Upper lobe of left lung (tissue), 6 donors: ENCODE results near the gene STAG1. TPM values are rescaled to one million over a fixed set of nuclear protein-coding genes. Genes with fewer than 3 reads are reported as not detected.

Experiments
- ATAC-seq, 2 donors: fragments of 200-7000 bp; cut with Tn5 transposase; one replicate each; pipeline ENCODE4 v1.9.1; 2022; ENCODE audit warnings: mild to moderate bottlenecking in 2 of 2, moderate library complexity in 2 of 2; ENCODE audit not compliant: low FRiP score in 2 of 2
- DNase-seq, 2 donors: peaks; one replicate each; pipeline ENCODE4 v3.0.0-alpha.2; 2019 to 2020
- H3K27ac ChIP-seq, 4 donors: fragments of 200-600 bp; sonication (generic); one replicate each; pipeline ENCODE4 v1.5.1; 2016 to 2019
- H3K27me3 ChIP-seq, 4 donors: fragments of 200-600 bp; sonication (generic); one replicate each; pipeline ENCODE4 v1.5.1; 2017 to 2019
- H3K36me3 ChIP-seq, 4 donors: fragments of 200-600 bp; sonication (generic); one replicate each; pipeline ENCODE4 v1.5.1; 2016 to 2019
- H3K4me1 ChIP-seq, 4 donors: fragments of 200-600 bp; sonication (generic); one replicate each; pipeline ENCODE4 v1.5.1; 2018 to 2019
- H3K4me3 ChIP-seq, 4 donors: fragments of 200-600 bp; sonication (generic); one replicate each; pipeline ENCODE4 v1.5.1; 2017 to 2019; ENCODE audit warnings: mild to moderate bottlenecking in 2 of 4, moderate library complexity in 1 of 4
- H3K9me3 ChIP-seq, 4 donors: fragments of 200-600 bp; sonication (generic); one replicate each; pipeline ENCODE4 v1.5.1; 2018 to 2019
- CTCF ChIP-seq, 6 experiments: fragments of 450-650 bp in 4 of 6; fragments of 200-600 bp in 2 of 6; sonication (generic) in 2 of 6; IDR thresholded peaks; one replicate each; pipeline ENCODE4 v1.5.1; 2016 to 2019; ENCODE audit warnings: antibody characterized with exemption in 6 of 6
- EP300 ChIP-seq, 4 donors: sonication (generic); formaldehyde crosslinking; IDR thresholded peaks; one replicate each; pipeline ENCODE4 v1.5.1; 2017; ENCODE audit warnings: antibody characterized with exemption in 4 of 4, control low read depth in 2 of 4
- POLR2A ChIP-seq, 4 donors: fragments of 450-650 bp; IDR thresholded peaks; one replicate each; pipeline ENCODE4 v1.5.1; 2016 to 2017; ENCODE audit warnings: antibody characterized with exemption in 4 of 4, mild to moderate bottlenecking in 2 of 4
- POLR2AphosphoS5 ChIP-seq, 2 donors: sonication (generic); formaldehyde crosslinking; IDR thresholded peaks; one replicate each; pipeline ENCODE4 v1.5.1; 2017; ENCODE audit warnings: antibody characterized with exemption in 2 of 2
- WGBS, 2 donors: methylation state at CpG; one replicate each; pipeline ENCODE4 v1.1.5; 2017 to 2018; 5-methylcytosine and 5-hydroxymethylcytosine counted together
- total RNA-seq, 6 donors: library from RNA; depleted of rRNA in 4 of 6; stranded (reverse); fragments of >200 nt in 4 of 6; gene quantifications; one replicate each; pipeline versions ENCODE4 v1.1.0 to v1.2.1, GENCODE V29; 2016 to 2021
- donor health status: DM: no; HTN: no; CAD: no; lungs with moderate emphysema.
- donor health status: DM: no; HTN: yes; CAD: no; lungs with severe emphysema.

The STAG1 gene
- total RNA-seq, 6 donors from 2014 or later: 19.1 to 65.0 (median 34.2) TPM

GRCh38 chr3:136735103-136735502 is 17.1 kb downstream of the STAG1 start:
- H3K4me1 ChIP-seq: peaks cover 7 to 23% (median 17%) of the 10 kb centered on the region in 4 donors

GRCh38 chr3:136734382-136735070 is 17.7 kb downstream of the STAG1 start:
- Histone ChIP-seq H3K27me3 (no peaks in the 10 kb centered on the region), H3K4me3 (no peak overlapping the region), H3K27ac (no peak overlapping the region), H3K9me3 (no peaks in the 10 kb centered on the region), H3K4me1 (peaks cover 7 to 24% (median 17%) of the 10 kb centered on the region in 4 donors), H3K36me3 (peaks cover 0 to 3% (median 0%) of the 10 kb centered on the region in 4 donors)
- TF ChIP-seq CTCF (IDR thresholded peaks at IDR 0.05): no peak
- no peak for ATAC-seq
- WGBS, 2 donors: 45 to 58% methylated on average over 3 of the region's 3 CpGs
- DNase-seq: no peak

More at GRCh38 chr3:136735103-136735502, 17.1 kb downstream of the STAG1 start:
- no peak for ATAC-seq
- H3K36me3 ChIP-seq: peaks cover 0 to 3% (median 0%) of the 10 kb centered on the region in 4 donors
- H3K27me3 ChIP-seq: no peaks in the 10 kb centered on the region
- WGBS, 2 donors: 96 to 98% methylated on average over 3 of the region's 3 CpGs
- no peak overlapping the region for H3K4me3 ChIP-seq
- H3K9me3 ChIP-seq: no peaks in the 10 kb centered on the region
- TF ChIP-seq EP300 (IDR thresholded peaks at IDR 0.05) (no peak), POLR2AphosphoS5 (IDR thresholded peaks at IDR 0.05) (no peak), CTCF (IDR thresholded peaks at IDR 0.05) (no peak), POLR2A (IDR thresholded peaks at IDR 0.05) (no peak)
- no peak for DNase-seq
- H3K27ac ChIP-seq: no peak overlapping the region

- peaks cover 0 to 3% (median 0%) of the 10 kb centered on the region in 4 donors for H3K36me3 ChIP-seq
- H3K4me1 ChIP-seq: peaks cover 12 to 36% (median 28%) of the 10 kb centered on the region in 4 donors
- DNase-seq (no peak), ATAC-seq (no peak)
- no peaks in the 10 kb centered on the region for H3K9me3 ChIP-seq
- 91 to 96% methylated on average over 5 of the region's 5 CpGs for WGBS, 2 donors
- H3K4me3 ChIP-seq: no peak overlapping the region
- no peaks in the 10 kb centered on the region for H3K27me3 ChIP-seq
- no peak overlapping the region for H3K27ac ChIP-seq
- TF ChIP-seq CTCF (IDR thresholded peaks at IDR 0.05): no peak
- TF ChIP-seq POLR2AphosphoS5 (IDR thresholded peaks at IDR 0.05): no peak
- no peak for TF ChIP-seq EP300 (IDR thresholded peaks at IDR 0.05)
- no peak for TF ChIP-seq POLR2A (IDR thresholded peaks at IDR 0.05)
These were observed 18.8 kb downstream of the STAG1 start for GRCh38 chr3:136733317-136733833.

- no peak for TF ChIP-seq CTCF (IDR thresholded peaks at IDR 0.05)
- TF ChIP-seq POLR2AphosphoS5 (IDR thresholded peaks at IDR 0.05): no peak
- TF ChIP-seq POLR2A (IDR thresholded peaks at IDR 0.05): no peak
- TF ChIP-seq EP300 (IDR thresholded peaks at IDR 0.05): no peak
- Histone ChIP-seq H3K4me1 (peaks cover 17 to 44% (median 38%) of the 10 kb centered on the region in 4 donors), H3K36me3 (peaks cover 0 to 3% (median 0%) of the 10 kb centered on the region in 4 donors), H3K9me3 (no peaks in the 10 kb centered on the region), H3K27me3 (no peaks in the 10 kb centered on the region), H3K27ac (no peak overlapping the region), H3K4me3 (no peak overlapping the region)
- ATAC-seq (no peak), DNase-seq (no peak)
- 76 to 79% methylated on average over 4 of the region's 4 CpGs for WGBS, 2 donors
These were observed 20.8 kb downstream of the STAG1 start for GRCh38 chr3:136731274-136731884.
